CD4-positive, CD25-positive, alpha-beta regulatory T cell (primary cell): ENCODE results near the gene PAAF1. TPM values are rescaled to one million over a fixed set of nuclear protein-coding genes. Genes with fewer than 3 reads are reported as not detected.

Source experiments
- ATAC-seq, 2 donors: fragments of 150-1000 bp; cut with Tn5 transposase; one replicate each; pipeline ENCODE4 v1.10.0; 2021; ENCODE audit warnings: low read depth in 2 of 2, moderate number of reproducible peaks in 2 of 2, moderate library complexity in 1 of 2
- DNase-seq, 3 donors: peaks; one replicate each; pipeline versions ENCODE4 v3.0.0 to v3.0.0-alpha.2; 2012 to 2022; ENCODE audit warnings: mixed read lengths in 1 of 3
- H3K27ac ChIP-seq: one replicate; pipeline ENCODE4 v1.7.0; 2013; ENCODE audit warnings: mild to moderate bottlenecking, low read length; ENCODE audit not compliant: insufficient read depth, poor library complexity, severe bottlenecking
- H3K27me3 ChIP-seq: one replicate; pipeline ENCODE4 v1.7.0; 2013; ENCODE audit warnings: low read length; ENCODE audit not compliant: control insufficient read depth, insufficient read depth
- H3K36me3 ChIP-seq: one replicate; pipeline ENCODE4 v1.7.0; 2013; ENCODE audit warnings: mild to moderate bottlenecking, low read length, moderate library complexity; ENCODE audit not compliant: control insufficient read depth, insufficient read depth
- H3K4me1 ChIP-seq: 2 replicates; pipeline ENCODE4 v1.7.0; 2013; ENCODE audit warnings: mild to moderate bottlenecking, low read length; ENCODE audit not compliant: insufficient read depth, control insufficient read depth, poor library complexity, severe bottlenecking
- H3K4me3 ChIP-seq: one replicate; pipeline ENCODE4 v1.7.0; 2013; ENCODE audit warnings: low read depth, mild to moderate bottlenecking, low read length, moderate library complexity
- H3K9me3 ChIP-seq, 2 experiments: 1 replicate in 1 of 2; 2 replicates in 1 of 2; pipeline ENCODE4 v1.7.0; 2013; ENCODE audit warnings: low read length in 2 of 2, mild to moderate bottlenecking in 1 of 2, moderate library complexity in 1 of 2; ENCODE audit not compliant: control insufficient read depth in 2 of 2
- H3K27ac Mint-ChIP-seq, 3 donors: one replicate each; pipeline ENCODE4 v1.8.0; 2020 to 2022; ENCODE audit warnings: mild to moderate bottlenecking in 3 of 3, mixed read lengths in 3 of 3, moderate library complexity in 2 of 3
- H3K27me3 Mint-ChIP-seq: one replicate; pipeline ENCODE4 v1.8.0; 2022; ENCODE audit warnings: mild to moderate bottlenecking, mixed read lengths
- H3K36me3 Mint-ChIP-seq: one replicate; pipeline ENCODE4 v1.8.0; 2020; ENCODE audit warnings: mixed read lengths
- H3K4me1 Mint-ChIP-seq, 4 donors: one replicate each; pipeline ENCODE4 v1.8.0; 2020 to 2022; ENCODE audit warnings: mixed read lengths in 4 of 4, mild to moderate bottlenecking in 1 of 4
- H3K4me3 Mint-ChIP-seq, 4 donors: one replicate each; pipeline ENCODE4 v1.8.0; 2020 to 2022; ENCODE audit warnings: mild to moderate bottlenecking in 4 of 4, mixed read lengths in 4 of 4, moderate library complexity in 3 of 4
- H3K9me3 Mint-ChIP-seq, 7 donors: one replicate each; pipeline ENCODE4 v1.8.0; 2020 to 2022; ENCODE audit warnings: mixed read lengths in 7 of 7, mild to moderate bottlenecking in 3 of 7, moderate library complexity in 2 of 7
- polyA plus RNA-seq, 4 donors: library from polyadenylated mRNA; unstranded; fragments of 300-500 nt; fragmentation: Illumina TruSeq; gene quantifications; one replicate each; pipeline ENCODE4 v1.2.3, GENCODE V29; 2021
- total RNA-seq: library from RNA; stranded (reverse); gene quantifications from one replicate; pipeline ENCODE4 v1.2.3, GENCODE V29; 2022

PAAF1 gene
- total and polyA plus RNA-seq, 5 donors from 2014 or later, result 13.7 to 28.2 (median 26.5) TPM

GRCh38 chr11:73962101-73962705, 85.4 kb downstream of the PAAF1 start:
- H3K9me3 ChIP-seq, result no peaks in the 10 kb centered on the region
- no peak overlapping the region for H3K4me3 ChIP-seq
- DNase-seq (no peak), ATAC-seq (no peak)
- Mint-ChIP-seq H3K36me3 (no peaks in the 10 kb centered on the region), H3K9me3 (no peaks in the 10 kb centered on the region), H3K4me3 (no peak overlapping the region), H3K27ac (peak overlapping the region in 1 of 3 donors; percentile 83), H3K4me1 (peaks cover 0 to 36% (median 4%) of the 10 kb centered on the region in 4 donors), H3K27me3 (no peaks in the 10 kb centered on the region)
- H3K27me3 ChIP-seq, result no peaks in the 10 kb centered on the region
- H3K36me3 ChIP-seq, result no peaks in the 10 kb centered on the region
- no peak overlapping the region for H3K27ac ChIP-seq
- H3K4me1 ChIP-seq, result peaks cover 18% of the 10 kb centered on the region

- H3K27ac ChIP-seq, result no peak overlapping the region
- peaks cover 0 to 43% (median 9%) of the 10 kb centered on the region in 4 donors for H3K4me1 Mint-ChIP-seq
- peaks cover 34% of the 10 kb centered on the region for H3K4me1 ChIP-seq
- H3K27me3 Mint-ChIP-seq, result no peaks in the 10 kb centered on the region
- no peak for ATAC-seq
- no peaks in the 10 kb centered on the region for H3K9me3 Mint-ChIP-seq
- H3K4me3 ChIP-seq, result no peak overlapping the region
- H3K9me3 ChIP-seq, result no peaks in the 10 kb centered on the region
- peak overlapping the region in 2 of 3 donors; percentile 83 to 84 for H3K27ac Mint-ChIP-seq
- H3K36me3 ChIP-seq, result no peaks in the 10 kb centered on the region
- DNase-seq, result no peak
- H3K36me3 Mint-ChIP-seq, result no peaks in the 10 kb centered on the region
- no peaks in the 10 kb centered on the region for H3K27me3 ChIP-seq
- H3K4me3 Mint-ChIP-seq, result no peak overlapping the region
These were observed 87.1 kb downstream of the PAAF1 start for GRCh38 chr11:73963861-73964260.

GRCh38 chr11:73965076-73965763, 88.4 kb downstream of the PAAF1 start:
- no peak overlapping the region for H3K4me3 ChIP-seq
- H3K4me1 Mint-ChIP-seq, result peaks cover 4 to 57% (median 20%) of the 10 kb centered on the region in 4 donors
- no peaks in the 10 kb centered on the region for H3K36me3 Mint-ChIP-seq
- H3K4me3 Mint-ChIP-seq, result peak overlapping the region in 1 of 4 donors; percentile 56
- no peak overlapping the region for H3K27ac ChIP-seq
- H3K9me3 ChIP-seq, result no peaks in the 10 kb centered on the region
- no peaks in the 10 kb centered on the region for H3K27me3 ChIP-seq
- ATAC-seq (no peak), DNase-seq (no peak)
- H3K9me3 Mint-ChIP-seq, result no peaks in the 10 kb centered on the region
- H3K4me1 ChIP-seq, result peaks cover 47% of the 10 kb centered on the region
- peak overlapping the region; percentile 59 to 84 (median 79) for H3K27ac Mint-ChIP-seq
- H3K27me3 Mint-ChIP-seq, result no peaks in the 10 kb centered on the region
- H3K36me3 ChIP-seq, result no peaks in the 10 kb centered on the region

- no peaks in the 10 kb centered on the region for H3K27me3 ChIP-seq
- Mint-ChIP-seq H3K27me3 (no peaks in the 10 kb centered on the region), H3K36me3 (no peaks in the 10 kb centered on the region), H3K4me3 (peak overlapping the region in 1 of 4 donors; percentile 56), H3K27ac (peak overlapping the region; percentile 59 to 84 (median 79)), H3K9me3 (no peaks in the 10 kb centered on the region), H3K4me1 (peaks cover 6 to 62% (median 22%) of the 10 kb centered on the region in 4 donors)
- peak overlapping the region; percentile 30 for H3K27ac ChIP-seq
- ATAC-seq, result no peak
- H3K36me3 ChIP-seq, result no peaks in the 10 kb centered on the region
- no peak overlapping the region for H3K4me3 ChIP-seq
- H3K4me1 ChIP-seq, result peaks cover 52% of the 10 kb centered on the region
- no peak for DNase-seq
- H3K9me3 ChIP-seq, result no peaks in the 10 kb centered on the region
These were observed 88.9 kb downstream of the PAAF1 start for GRCh38 chr11:73965764-73966121.

GRCh38 chr11:73968356-73968966, 91.7 kb downstream of the PAAF1 start:
- peaks cover 6 to 89% (median 31%) of the 10 kb centered on the region in 4 donors for H3K4me1 Mint-ChIP-seq
- ATAC-seq (no peak), DNase-seq (no peak)
- Histone ChIP-seq H3K9me3 (no peaks in the 10 kb centered on the region), H3K27me3 (no peaks in the 10 kb centered on the region), H3K4me1 (peaks cover 80% of the 10 kb centered on the region), H3K4me3 (no peak overlapping the region), H3K27ac (peak overlapping the region; percentile 70), H3K36me3 (no peaks in the 10 kb centered on the region)
- no peaks in the 10 kb centered on the region for H3K9me3 Mint-ChIP-seq
- H3K27me3 Mint-ChIP-seq, result no peaks in the 10 kb centered on the region
- peak overlapping the region in 3 of 4 donors; percentile 34 to 86 (median 71) for H3K4me3 Mint-ChIP-seq
- peak overlapping the region; percentile 94 to 96 (median 95) for H3K27ac Mint-ChIP-seq
- no peaks in the 10 kb centered on the region for H3K36me3 Mint-ChIP-seq

- H3K9me3 ChIP-seq, result no peaks in the 10 kb centered on the region
- H3K4me3 Mint-ChIP-seq, result peak overlapping the region; percentile 33 to 86 (median 55)
- H3K36me3 ChIP-seq, result no peaks in the 10 kb centered on the region
- H3K4me3 ChIP-seq, result no peak overlapping the region
- H3K27ac ChIP-seq, result peak overlapping the region; percentile 70
- H3K27ac Mint-ChIP-seq, result peak overlapping the region; percentile 94 to 96 (median 95)
- no peaks in the 10 kb centered on the region for H3K27me3 Mint-ChIP-seq
- peaks cover 86% of the 10 kb centered on the region for H3K4me1 ChIP-seq
- DNase-seq (no peak), ATAC-seq (no peak)
- no peaks in the 10 kb centered on the region for H3K9me3 Mint-ChIP-seq
- peaks cover 4% of the 10 kb centered on the region for H3K36me3 Mint-ChIP-seq
- peaks cover 6 to 91% (median 34%) of the 10 kb centered on the region in 4 donors for H3K4me1 Mint-ChIP-seq
- H3K27me3 ChIP-seq, result no peaks in the 10 kb centered on the region
These were observed 92.3 kb downstream of the PAAF1 start for GRCh38 chr11:73969091-73969490.

- H3K27ac Mint-ChIP-seq, result peak overlapping the region; percentile 94 to 96 (median 95)
- peak overlapping the region; percentile 59 to 92 (median 68) for H3K4me3 Mint-ChIP-seq
- ATAC-seq, result peak; percentile 29 to 37
- H3K4me3 ChIP-seq, result peak overlapping the region; percentile 18
- no peaks in the 10 kb centered on the region for H3K9me3 Mint-ChIP-seq
- peaks cover 6 to 91% (median 41%) of the 10 kb centered on the region in 4 donors for H3K4me1 Mint-ChIP-seq
- peak in 1 of 3 donors; percentile 75 for DNase-seq
- peaks cover 15% of the 10 kb centered on the region for H3K36me3 Mint-ChIP-seq
- H3K36me3 ChIP-seq, result peaks cover 9% of the 10 kb centered on the region
- H3K9me3 ChIP-seq, result no peaks in the 10 kb centered on the region
- H3K27ac ChIP-seq, result peak overlapping the region; percentile 70
- H3K27me3 Mint-ChIP-seq, result no peaks in the 10 kb centered on the region
- no peaks in the 10 kb centered on the region for H3K27me3 ChIP-seq
- H3K4me1 ChIP-seq, result peaks cover 90% of the 10 kb centered on the region
These were observed 93.4 kb downstream of the PAAF1 start for GRCh38 chr11:73969991-73970800.
